ENCODE data around the gene ARFIP1.

- TF ChIP-seq POLR2AphosphoS5 (IDR thresholded peaks at IDR 0.05) = no peak
- no peak for TF ChIP-seq POLR2A (IDR thresholded peaks at IDR 0.05; ENCODE audit: low read depth)
- TF ChIP-seq, protein P1, sequence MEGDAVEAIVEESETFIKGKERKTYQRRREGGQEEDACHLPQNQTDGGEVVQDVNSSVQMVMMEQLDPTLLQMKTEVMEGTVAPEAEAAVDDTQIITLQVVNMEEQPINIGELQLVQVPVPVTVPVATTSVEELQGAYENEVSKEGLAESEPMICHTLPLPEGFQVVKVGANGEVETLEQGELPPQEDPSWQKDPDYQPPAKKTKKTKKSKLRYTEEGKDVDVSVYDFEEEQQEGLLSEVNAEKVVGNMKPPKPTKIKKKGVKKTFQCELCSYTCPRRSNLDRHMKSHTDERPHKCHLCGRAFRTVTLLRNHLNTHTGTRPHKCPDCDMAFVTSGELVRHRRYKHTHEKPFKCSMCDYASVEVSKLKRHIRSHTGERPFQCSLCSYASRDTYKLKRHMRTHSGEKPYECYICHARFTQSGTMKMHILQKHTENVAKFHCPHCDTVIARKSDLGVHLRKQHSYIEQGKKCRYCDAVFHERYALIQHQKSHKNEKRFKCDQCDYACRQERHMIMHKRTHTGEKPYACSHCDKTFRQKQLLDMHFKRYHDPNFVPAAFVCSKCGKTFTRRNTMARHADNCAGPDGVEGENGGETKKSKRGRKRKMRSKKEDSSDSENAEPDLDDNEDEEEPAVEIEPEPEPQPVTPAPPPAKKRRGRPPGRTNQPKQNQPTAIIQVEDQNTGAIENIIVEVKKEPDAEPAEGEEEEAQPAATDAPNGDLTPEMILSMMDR (IDR thresholded peaks at IDR 0.05) = no peak
- TF ChIP-seq EP300 (IDR thresholded peaks at IDR 0.05) = no peak
These were observed 166.7 kb downstream of the ARFIP1 start for GRCh38 chr4:152946446-152946845.
